ENCODE data around the gene LARP4. TPM values are rescaled to one million over a fixed set of nuclear protein-coding genes. Genes with fewer than 3 reads are reported as not detected.

The LARP4 gene
- total and polyA plus RNA-seq, 7 experiments from 2014 or later = 18.7 to 68.9 (median 34.0) TPM

GRCh38 chr12:50400104-50400637 lies 514 bp upstream of the LARP4 start:
- no peaks in the 10 kb centered on the region for H3K27me3 ChIP-seq (ENCODE audit: control insufficient read depth in 2 of 2, insufficient read depth in 2 of 2, low read length in 2 of 2)
- H3K4me3 ChIP-seq (ENCODE audit: low read length) = peak overlapping the region; percentile 66
- Mint-ChIP-seq H3K4me3 (peak overlapping the region; percentile 81 to 100 (median 99)), H3K36me3 (peaks cover 0 to 10% (median 0%) of the 10 kb centered on the region in 5 donors), H3K27ac (peak overlapping the region; percentile 86 to 97 (median 95)), H3K9me3 (no peaks in the 10 kb centered on the region), H3K4me1 (peaks cover 23 to 53% (median 37%) of the 10 kb centered on the region in 7 donors), H3K27me3 (peaks cover 0 to 13% (median 6%) of the 10 kb centered on the region in 5 donors)
- no peaks in the 10 kb centered on the region for H3K9me3 ChIP-seq (ENCODE audit: control insufficient read depth in 2 of 3, low read length in 3 of 3)
- ATAC-seq = no peak
- H3K27ac ChIP-seq (ENCODE audit: low read depth, low read length) = peak overlapping the region; percentile 77
- CTCF ChIA-PET = interaction anchor here (0.5 to 0.6 kb wide), 2 partner anchors 217 to 863 kb away, joined by 3 read pairs; no protein-coding TSS in a partner anchor
- peaks cover 0 to 6% (median 0%) of the 10 kb centered on the region in 3 experiments for H3K36me3 ChIP-seq (ENCODE audit: control insufficient read depth in 2 of 3, insufficient read depth in 3 of 3, low read length in 3 of 3)
- peaks cover 9 to 12% of the 10 kb centered on the region in 2 donors for H3K4me1 ChIP-seq (ENCODE audit: control insufficient read depth in 2 of 2, insufficient read depth in 2 of 2, low read length in 2 of 2)
- intact Hi-C loops (cut with micrococcal nuclease) = loop anchor here (1.0 to 5.0 kb wide), 9 partner anchors 107 to 682 kb away; partner anchors contain the start of genes CERS5 (in 2 of the 2), COX14 (in 2 of the 2), LIMA1 (in 2 of the 2) and SMARCD1 (in 2 of the 2)
- POLR2A ChIA-PET = interaction anchor here (0.6 to 1.2 kb wide), 2 partner anchors 117 to 288 kb away, joined by 3 to 4 read pairs; partner anchors contain the start of gene LIMA1
- DNase-seq = no peak

- Mint-ChIP-seq H3K4me1 (peaks cover 23 to 55% (median 37%) of the 10 kb centered on the region in 7 donors), H3K27ac (peak overlapping the region; percentile 86 to 97 (median 95)), H3K36me3 (peaks cover 0 to 10% (median 0%) of the 10 kb centered on the region in 5 donors), H3K9me3 (no peaks in the 10 kb centered on the region), H3K27me3 (peaks cover 0 to 9% (median under 1%) of the 10 kb centered on the region in 5 donors), H3K4me3 (peak overlapping the region; percentile 81 to 100 (median 99))
- POLR2A ChIA-PET = no interaction called here
- H3K36me3 ChIP-seq (ENCODE audit: control insufficient read depth in 2 of 3, insufficient read depth in 3 of 3, low read length in 3 of 3) = peaks cover 0 to 6% (median 0%) of the 10 kb centered on the region in 3 experiments
- peak in 2 of 9 donors; percentile 0 to 1 for DNase-seq
- CTCF ChIA-PET = interaction anchor here (1.0 kb wide), 1 partner anchor 290 kb away, joined by 3 read pairs; the partner anchor contains the start of gene COX14
- no peaks in the 10 kb centered on the region for H3K27me3 ChIP-seq (ENCODE audit: control insufficient read depth in 2 of 2, insufficient read depth in 2 of 2, low read length in 2 of 2)
- no peak for ATAC-seq
- H3K9me3 ChIP-seq (ENCODE audit: control insufficient read depth in 2 of 3, low read length in 3 of 3) = no peaks in the 10 kb centered on the region
- H3K27ac ChIP-seq (ENCODE audit: low read depth, low read length) = peak overlapping the region; percentile 77
- peak overlapping the region; percentile 66 for H3K4me3 ChIP-seq (ENCODE audit: low read length)
- intact Hi-C loops (cut with micrococcal nuclease) = loop anchor here (2.0 to 5.0 kb wide), 5 partner anchors 106 to 681 kb away; partner anchors contain the start of genes SMARCD1 (in 2 of the 2), CSRNP2 (in 1 of the 2) and LIMA1 (in 1 of the 2)
- peaks cover 9 to 12% of the 10 kb centered on the region in 2 donors for H3K4me1 ChIP-seq (ENCODE audit: control insufficient read depth in 2 of 2, insufficient read depth in 2 of 2, low read length in 2 of 2)
Measured at GRCh38 chr12:50401500-50402081, 906 bp downstream of the LARP4 start.

GRCh38 chr12:50402264-50403000 lies 1.7 kb downstream of the LARP4 start:
- DNase-seq (no peak), ATAC-seq (no peak)
- Histone ChIP-seq H3K4me1 (ENCODE audit: control insufficient read depth in 2 of 2, insufficient read depth in 2 of 2, low read length in 2 of 2) (peaks cover 9 to 12% of the 10 kb centered on the region in 2 donors), H3K36me3 (ENCODE audit: control insufficient read depth in 2 of 3, insufficient read depth in 3 of 3, low read length in 3 of 3) (peaks cover 0 to 6% (median 0%) of the 10 kb centered on the region in 3 experiments), H3K4me3 (ENCODE audit: low read length) (no peak overlapping the region), H3K9me3 (ENCODE audit: control insufficient read depth in 2 of 3, low read length in 3 of 3) (no peaks in the 10 kb centered on the region), H3K27ac (ENCODE audit: low read depth, low read length) (no peak overlapping the region), H3K27me3 (ENCODE audit: control insufficient read depth in 2 of 2, insufficient read depth in 2 of 2, low read length in 2 of 2) (no peaks in the 10 kb centered on the region)
- ChIA-PET POLR2A (no interaction called here), CTCF (no interaction called here)
- Mint-ChIP-seq H3K27me3 (peaks cover 0 to 6% (median 0%) of the 10 kb centered on the region in 5 donors), H3K4me3 (peak overlapping the region; percentile 81 to 100 (median 99)), H3K27ac (peak overlapping the region in 8 of 9 donors; percentile 2 to 97 (median 88)), H3K9me3 (no peaks in the 10 kb centered on the region), H3K36me3 (peaks cover 0 to 10% (median 0%) of the 10 kb centered on the region in 5 donors), H3K4me1 (peaks cover 23 to 55% (median 37%) of the 10 kb centered on the region in 7 donors)
- intact Hi-C loops (cut with micrococcal nuclease) = loop anchor here (5.0 kb wide), 3 partner anchors 105 to 680 kb away; partner anchors contain the start of gene CSRNP2 (in 1 of the 2)

GRCh38 chr12:50403001-50403440 lies 2.3 kb downstream of the LARP4 start:
- no peak overlapping the region for H3K4me3 ChIP-seq (ENCODE audit: low read length)
- peaks cover 9 to 12% of the 10 kb centered on the region in 2 donors for H3K4me1 ChIP-seq (ENCODE audit: control insufficient read depth in 2 of 2, insufficient read depth in 2 of 2, low read length in 2 of 2)
- Mint-ChIP-seq H3K27ac (peak overlapping the region in 1 of 9 donors; percentile 32), H3K4me3 (peak overlapping the region; percentile 81 to 100 (median 99)), H3K36me3 (peaks cover 0 to 13% (median 0%) of the 10 kb centered on the region in 5 donors), H3K9me3 (no peaks in the 10 kb centered on the region), H3K27me3 (peaks cover 0 to 4% (median 0%) of the 10 kb centered on the region in 5 donors), H3K4me1 (peaks cover 23 to 61% (median 40%) of the 10 kb centered on the region in 7 donors)
- ChIA-PET POLR2A (interaction anchor here (0.6 kb wide), 1 partner anchor 1366 kb away, joined by 3 read pairs; no protein-coding TSS in a partner anchor), CTCF (no interaction called here)
- H3K36me3 ChIP-seq (ENCODE audit: control insufficient read depth in 2 of 3, insufficient read depth in 3 of 3, low read length in 3 of 3) = peaks cover 0 to 6% (median 0%) of the 10 kb centered on the region in 3 experiments
- H3K27ac ChIP-seq (ENCODE audit: low read depth, low read length) = no peak overlapping the region
- ATAC-seq = no peak
- no peak for DNase-seq
- intact Hi-C loops (cut with micrococcal nuclease) = loop anchor here (5.0 kb wide), 3 partner anchors 104 to 679 kb away; partner anchors contain the start of gene CSRNP2 (in 1 of the 2)
- no peaks in the 10 kb centered on the region for H3K9me3 ChIP-seq (ENCODE audit: control insufficient read depth in 2 of 3, low read length in 3 of 3)
- H3K27me3 ChIP-seq (ENCODE audit: control insufficient read depth in 2 of 2, insufficient read depth in 2 of 2, low read length in 2 of 2) = no peaks in the 10 kb centered on the region

- Histone ChIP-seq H3K27ac (ENCODE audit: low read depth, low read length) (no peak overlapping the region), H3K36me3 (ENCODE audit: control insufficient read depth in 2 of 3, insufficient read depth in 3 of 3, low read length in 3 of 3) (peaks cover 0 to 6% (median 0%) of the 10 kb centered on the region in 3 experiments), H3K4me1 (ENCODE audit: control insufficient read depth in 2 of 2, insufficient read depth in 2 of 2, low read length in 2 of 2) (peaks cover 9 to 12% of the 10 kb centered on the region in 2 donors), H3K9me3 (ENCODE audit: control insufficient read depth in 2 of 3, low read length in 3 of 3) (no peaks in the 10 kb centered on the region), H3K27me3 (ENCODE audit: control insufficient read depth in 2 of 2, insufficient read depth in 2 of 2, low read length in 2 of 2) (no peaks in the 10 kb centered on the region), H3K4me3 (ENCODE audit: low read length) (no peak overlapping the region)
- no peaks in the 10 kb centered on the region for H3K27me3 Mint-ChIP-seq
- H3K27ac Mint-ChIP-seq = no peak overlapping the region
- H3K4me1 Mint-ChIP-seq = peaks cover 25 to 61% (median 40%) of the 10 kb centered on the region in 7 donors
- CTCF ChIA-PET = no interaction called here
- POLR2A ChIA-PET = no interaction called here
- no peak overlapping the region for H3K4me3 Mint-ChIP-seq
- no peaks in the 10 kb centered on the region for H3K9me3 Mint-ChIP-seq
- ATAC-seq = no peak
- H3K36me3 Mint-ChIP-seq = peaks cover 0 to 12% (median 4%) of the 10 kb centered on the region in 5 donors
- no peak for DNase-seq
- intact Hi-C loops (cut with micrococcal nuclease) = loop anchor here (5.0 kb wide), 3 partner anchors 103 to 678 kb away; partner anchors contain the start of gene CSRNP2 (in 1 of the 2)
Measured at GRCh38 chr12:50404307-50404706, 3.6 kb downstream of the LARP4 start.

All from naive thymus-derived CD4-positive, alpha-beta T cell (primary cell).